ENCODE measurements around the gene MCUB. TPM values are rescaled to one million over a fixed set of nuclear protein-coding genes. Genes with fewer than 3 reads are reported as not detected.
"Not testable (repeated sequence)": the region's sequence is repeated elsewhere in the genome, so short reads cannot be mapped to it uniquely, and the experiment has no call there.

The MCUB gene
- total RNA-seq, 3 donors from 2014 or later (not counting 1 experiment from before 2014, with no cell fraction given): 25.1 to 35.8 (median 31.1) TPM

- TF ChIP-seq CTCF (IDR thresholded peaks at IDR 0.05): no peak
- Mint-ChIP-seq H3K36me3 (peaks cover 6% of the 10 kb centered on the region), H3K4me1 (peaks cover 16 to 28% of the 10 kb centered on the region in 2 donors), H3K27me3 (ENCODE audit: low read depth in 2 of 2) (no peaks in the 10 kb centered on the region), H3K27ac (no peak overlapping the region), H3K4me3 (no peak overlapping the region), H3K9me3 (no peaks in the 10 kb centered on the region)
- no peak overlapping the region for H3K27ac ChIP-seq (ENCODE audit: low read length)
- ATAC-seq: no peak
- intact Hi-C loops (cut with micrococcal nuclease): no loop called here
- H3K9me3 ChIP-seq (ENCODE audit: control insufficient read depth, insufficient read depth, low read length): no peaks in the 10 kb centered on the region
- DNase-seq: no peak
- H3K4me1 ChIP-seq (ENCODE audit: control insufficient read depth, insufficient read depth, low read length): peaks cover 10% of the 10 kb centered on the region
- H3K27me3 ChIP-seq (ENCODE audit: control insufficient read depth, insufficient read depth, low read length): no peaks in the 10 kb centered on the region
- no peaks in the 10 kb centered on the region for H3K36me3 ChIP-seq (ENCODE audit: control insufficient read depth, insufficient read depth, low read length)
- no peak overlapping the region for H3K4me3 ChIP-seq (ENCODE audit: low read length)
- WGBS (ENCODE audit: insufficient coverage): 98% methylated on average over 28 of the region's 28 CpGs
Measured at GRCh38 chr4:109557433-109557832, 2.6 kb upstream of the MCUB start.

- H3K9me3 Mint-ChIP-seq; H3K36me3 Mint-ChIP-seq; H3K27me3 Mint-ChIP-seq (ENCODE audit: low read depth in 2 of 2); H3K27me3 ChIP-seq (ENCODE audit: control insufficient read depth, insufficient read depth, low read length); H3K9me3 ChIP-seq (ENCODE audit: control insufficient read depth, insufficient read depth, low read length); ATAC-seq; H3K27ac Mint-ChIP-seq; DNase-seq; intact Hi-C loops (cut with micrococcal nuclease); H3K27ac ChIP-seq (ENCODE audit: low read length); H3K4me3 ChIP-seq (ENCODE audit: low read length); H3K36me3 ChIP-seq (ENCODE audit: control insufficient read depth, insufficient read depth, low read length): not testable (repeated sequence)
- Mint-ChIP-seq H3K4me1 (peaks cover 16 to 35% of the 10 kb centered on the region in 2 donors), H3K4me3 (peak overlapping the region; percentile 82)
- H3K4me1 ChIP-seq (ENCODE audit: control insufficient read depth, insufficient read depth, low read length): peaks cover 13% of the 10 kb centered on the region
- WGBS (ENCODE audit: insufficient coverage): 98% methylated on average over 5 of the region's 6 CpGs
Measured at GRCh38 chr4:109558095-109558494, 2.0 kb upstream of the MCUB start.

GRCh38 chr4:109559625-109559982, 442 bp upstream of the MCUB start:
- Mint-ChIP-seq H3K27ac (peak overlapping the region; percentile 68 to 88), H3K4me3 (peak overlapping the region; percentile 82), H3K9me3 (no peaks in the 10 kb centered on the region), H3K27me3 (ENCODE audit: low read depth in 2 of 2) (no peaks in the 10 kb centered on the region), H3K4me1 (peaks cover 16 to 41% of the 10 kb centered on the region in 2 donors), H3K36me3 (no peaks in the 10 kb centered on the region)
- H3K4me1 ChIP-seq (ENCODE audit: control insufficient read depth, insufficient read depth, low read length): peaks cover 13% of the 10 kb centered on the region
- H3K36me3 ChIP-seq (ENCODE audit: control insufficient read depth, insufficient read depth, low read length): no peaks in the 10 kb centered on the region
- DNase-seq (peak in 1 of 2 donors; percentile 32), ATAC-seq (peak; percentile 14 to 31 (median 27))
- 3% methylated on average over 27 of the region's 27 CpGs for WGBS (ENCODE audit: insufficient coverage)
- intact Hi-C loops (cut with micrococcal nuclease): no loop called here
- H3K4me3 ChIP-seq (ENCODE audit: low read length): peak overlapping the region; percentile 46
- no peak for TF ChIP-seq CTCF (IDR thresholded peaks at IDR 0.05)
- H3K27me3 ChIP-seq (ENCODE audit: control insufficient read depth, insufficient read depth, low read length): no peaks in the 10 kb centered on the region
- peak overlapping the region; percentile 82 for H3K27ac ChIP-seq (ENCODE audit: low read length)
- H3K9me3 ChIP-seq (ENCODE audit: control insufficient read depth, insufficient read depth, low read length): no peaks in the 10 kb centered on the region

- peak overlapping the region; percentile 43 to 88 for H3K27ac Mint-ChIP-seq
- Histone ChIP-seq H3K9me3 (ENCODE audit: control insufficient read depth, insufficient read depth, low read length) (no peaks in the 10 kb centered on the region), H3K4me1 (ENCODE audit: control insufficient read depth, insufficient read depth, low read length) (peaks cover 13% of the 10 kb centered on the region), H3K27me3 (ENCODE audit: control insufficient read depth, insufficient read depth, low read length) (no peaks in the 10 kb centered on the region), H3K4me3 (ENCODE audit: low read length) (peak overlapping the region; percentile 78), H3K27ac (ENCODE audit: low read length) (peak overlapping the region; percentile 77), H3K36me3 (ENCODE audit: control insufficient read depth, insufficient read depth, low read length) (no peaks in the 10 kb centered on the region)
- H3K27me3 Mint-ChIP-seq (ENCODE audit: low read depth in 2 of 2): no peaks in the 10 kb centered on the region
- H3K36me3 Mint-ChIP-seq: no peaks in the 10 kb centered on the region
- peaks cover 16 to 38% of the 10 kb centered on the region in 2 donors for H3K4me1 Mint-ChIP-seq
- intact Hi-C loops (cut with micrococcal nuclease): loop anchor here (5.0 kb wide), 2 partner anchors 129 to 256 kb away; partner anchors contain the start of genes GAR1 and SEC24B
- no peak for TF ChIP-seq CTCF (IDR thresholded peaks at IDR 0.05)
- 0% methylated on average over 28 of the region's 29 CpGs for WGBS (ENCODE audit: insufficient coverage)
- peak overlapping the region; percentile 82 for H3K4me3 Mint-ChIP-seq
- DNase-seq (peak; percentile 48 to 79), ATAC-seq (peak; percentile 68 to 79 (median 72))
- H3K9me3 Mint-ChIP-seq: no peaks in the 10 kb centered on the region
Measured at GRCh38 chr4:109560687-109561461, 828 bp downstream of the MCUB start.

Data from natural killer cell (primary cell).